Right renal cortex interstitium (tissue), 3 donors: Measurements from ENCODE around the gene UNC93A. TPM values are rescaled to one million over a fixed set of nuclear protein-coding genes. Genes with fewer than 3 reads are reported as not detected.

Source experiments
- DNase-seq, 3 donors: peaks; one replicate each; pipeline ENCODE4 v3.0.0-alpha.2; 2013; ENCODE audit warnings: low read depth in 3 of 3, low spot score in 2 of 3
- polyA plus RNA-seq, 3 donors: library from polyadenylated mRNA; unstranded; fragments of 120-200 nt; gene quantifications; one replicate each; pipeline ENCODE4 v1.2.1, GENCODE V29; 2013; ENCODE audit not compliant: insufficient read length in 3 of 3

Gene UNC93A
- polyA plus RNA-seq, 3 donors: 4.1 to 8.1 (median 6.5) TPM

DNA sequence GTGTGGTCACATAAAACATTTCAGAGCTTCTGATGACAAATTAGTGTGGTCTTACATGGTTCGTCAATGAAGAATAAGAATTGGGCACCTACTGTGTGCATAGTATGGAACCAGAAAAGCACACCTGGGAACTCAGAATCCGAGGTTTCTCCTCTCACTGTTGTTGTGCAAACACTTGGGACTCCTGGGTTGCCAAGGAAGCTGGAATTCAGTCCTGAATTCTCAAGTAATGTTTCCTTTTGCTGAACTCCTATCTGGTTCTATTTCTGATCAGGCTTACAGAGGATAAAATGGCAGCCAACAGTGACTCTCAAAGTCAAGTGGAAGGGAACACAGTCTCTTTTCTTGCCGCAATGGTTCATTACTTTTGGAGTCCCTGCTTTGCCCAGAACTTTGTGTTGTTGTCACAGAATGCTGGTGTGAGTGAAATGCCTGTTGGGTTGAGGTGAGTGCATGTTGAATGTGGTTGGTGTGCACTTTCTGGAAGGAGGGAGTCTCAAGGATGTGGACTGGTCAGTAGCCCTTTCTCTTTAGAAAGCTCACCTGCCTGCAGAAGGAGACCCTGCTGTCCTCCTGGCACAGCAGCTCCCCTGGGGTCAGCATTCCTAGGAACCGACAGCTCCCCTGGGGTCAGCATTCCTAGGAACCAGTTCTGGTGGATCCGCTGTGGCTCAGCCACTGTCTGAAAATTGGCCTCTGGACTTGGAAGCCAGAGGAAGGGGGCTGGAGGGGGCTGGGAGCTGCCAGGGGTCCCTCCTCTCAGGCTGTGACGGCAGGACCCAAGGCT lies 1.4 kb downstream of the UNC93A start:
- no peak for DNase-seq

DNA sequence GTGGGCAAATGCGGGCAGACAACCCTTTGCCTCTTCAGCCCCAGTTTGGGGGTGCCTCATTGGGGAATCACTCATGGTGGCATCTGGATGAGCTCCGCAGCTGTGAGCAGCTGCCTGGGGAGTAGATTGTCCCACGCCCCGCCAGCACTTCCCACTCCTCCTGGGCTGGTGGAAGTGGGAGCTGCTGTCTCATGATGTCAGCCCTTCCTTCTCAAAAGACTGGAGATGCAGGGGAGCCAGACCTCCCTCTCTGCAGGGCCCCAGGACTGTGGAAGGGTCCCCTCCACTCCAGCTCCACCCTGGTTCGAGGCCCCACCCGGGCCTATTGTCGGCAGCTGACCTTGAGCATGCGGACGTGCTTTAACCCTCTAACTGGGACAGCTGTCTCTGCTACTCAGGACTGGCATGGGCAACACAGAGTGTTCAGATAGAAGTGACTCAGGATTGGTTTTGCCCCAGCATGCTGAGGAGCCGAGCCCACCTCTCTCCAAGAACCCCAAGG lies 2.0 kb downstream of the UNC93A start:
- DNase-seq: no peak

DNA sequence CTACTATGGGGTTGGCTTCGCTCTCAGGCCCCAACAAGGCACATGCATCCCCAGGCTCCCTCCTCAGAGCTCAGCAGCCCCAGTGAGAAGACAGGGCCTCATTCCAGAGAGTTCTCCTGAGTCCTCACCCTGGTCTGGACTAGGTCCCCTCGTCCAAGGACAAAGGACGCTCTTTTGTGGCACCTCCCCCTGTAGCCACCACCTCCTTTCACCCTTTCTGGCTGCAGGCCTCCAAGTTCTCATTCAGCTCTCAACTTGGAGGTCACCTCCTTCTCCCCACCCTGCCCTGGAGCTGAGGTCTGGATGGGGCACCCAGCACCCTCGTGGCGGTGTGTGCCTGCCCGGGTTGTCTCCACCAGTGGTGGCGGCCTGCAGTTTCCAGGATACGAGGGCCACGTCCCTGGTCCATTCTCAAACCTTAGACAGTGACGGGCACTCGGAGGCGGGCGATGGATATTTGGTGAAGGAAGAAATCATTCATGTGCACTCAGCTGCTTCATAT lies 2.5 kb downstream of the UNC93A start:
- DNase-seq: no peak

DNA sequence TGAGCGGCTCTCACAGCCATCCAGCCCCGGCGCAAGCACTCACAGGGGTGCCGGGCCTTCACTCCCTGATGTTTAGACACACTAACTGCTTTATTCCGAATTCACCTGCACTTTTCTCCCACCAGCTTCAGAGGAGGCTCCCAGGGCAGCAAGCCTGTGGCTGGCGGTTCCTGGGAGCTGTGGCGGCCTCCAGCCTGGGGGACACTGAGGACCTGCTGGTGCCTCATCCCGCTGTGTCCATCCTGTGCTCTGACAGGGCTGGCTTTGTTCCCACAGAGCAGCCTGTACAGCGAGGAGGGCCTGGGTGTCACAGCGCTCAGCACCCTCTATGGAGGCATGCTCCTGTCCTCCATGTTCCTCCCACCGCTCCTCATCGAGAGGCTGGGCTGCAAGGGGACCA lies 3.1 kb downstream of the UNC93A start:
- DNase-seq: no peak

- no peak for DNase-seq
Measured at GRCh38 chr6:167294651-167295494, 3.8 kb downstream of the UNC93A start.

- DNase-seq: no peak
Measured at GRCh38 chr6:167295495-167296292, 4.6 kb downstream of the UNC93A start.

DNA sequence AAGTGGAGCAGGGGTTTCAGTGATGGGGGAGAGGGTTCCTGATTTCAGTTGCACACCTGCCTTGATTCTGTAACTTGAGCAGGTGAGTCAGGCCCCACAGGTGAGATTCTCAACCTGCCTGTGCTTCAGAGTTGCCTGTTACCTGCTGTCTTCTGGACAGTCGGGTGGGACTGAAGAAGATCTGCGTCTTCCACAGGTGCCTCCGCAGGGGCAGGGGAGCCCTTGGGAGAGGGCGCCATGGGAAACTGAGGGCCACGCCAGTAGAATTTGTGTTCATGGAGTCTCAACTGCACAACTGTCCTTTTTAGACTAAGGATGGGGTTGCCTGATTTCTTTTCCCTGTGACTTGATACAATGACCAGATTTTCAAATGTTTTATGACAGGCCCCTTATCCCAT lies 5.2 kb downstream of the UNC93A start:
- DNase-seq: no peak

DNA sequence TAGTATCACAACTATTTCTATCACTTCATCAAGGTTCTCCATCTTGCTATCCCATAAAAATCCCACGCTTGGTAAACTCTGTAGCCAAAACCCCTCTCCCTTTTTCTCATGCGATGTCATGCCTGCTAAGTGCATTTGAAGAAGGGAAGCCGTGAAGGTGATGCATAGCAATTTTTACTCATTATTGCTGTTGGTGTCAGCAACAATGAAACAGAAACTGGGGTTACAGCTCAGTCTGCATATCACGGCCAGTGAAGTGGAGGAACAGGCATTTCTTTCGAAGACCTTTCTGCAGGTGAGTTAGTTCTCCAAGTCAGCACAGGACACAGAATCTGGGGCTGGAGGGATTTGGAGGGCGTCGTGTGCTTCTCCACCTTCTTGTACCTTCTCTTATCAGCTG lies 5.8 kb downstream of the UNC93A start:
- DNase-seq: no peak

- no peak for DNase-seq
Measured at GRCh38 chr6:167298127-167298526, 7.0 kb downstream of the UNC93A start.

DNA sequence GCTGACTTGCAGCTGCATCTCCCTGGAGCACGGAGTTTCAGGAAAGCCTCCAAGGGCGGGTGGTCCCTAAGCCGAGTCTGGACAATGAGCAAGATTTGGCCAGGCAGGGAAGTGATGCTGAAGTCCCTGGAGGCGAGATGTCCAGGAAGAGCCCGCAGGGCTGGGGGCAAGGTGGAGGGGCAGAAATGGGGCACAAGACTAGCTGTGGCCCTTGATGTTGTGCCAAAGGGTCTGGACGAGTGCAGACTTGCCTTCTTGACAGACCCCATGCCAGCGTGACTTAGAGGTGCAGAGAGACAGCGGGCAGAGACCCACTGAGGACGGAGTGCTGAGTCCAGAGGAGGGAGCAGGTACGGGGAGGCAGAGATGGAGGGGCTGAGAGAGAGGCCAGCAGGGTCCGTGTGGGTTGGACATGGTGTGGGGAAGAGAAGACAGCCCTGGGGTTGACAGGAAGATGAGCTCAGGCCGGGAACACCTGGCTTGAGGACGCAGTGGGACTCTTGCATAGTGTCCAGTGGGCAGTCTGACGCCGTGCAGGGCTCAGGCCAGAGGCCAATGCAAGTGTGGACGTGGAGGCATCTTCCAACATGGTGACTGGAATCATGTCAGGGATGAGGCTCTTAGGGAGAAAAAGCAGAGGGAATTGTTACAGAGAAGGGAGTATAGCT lies 8.7 kb downstream of the UNC93A start:
- DNase-seq: no peak

- no peak for DNase-seq
Measured at GRCh38 chr6:167300902-167301777, 10.0 kb downstream of the UNC93A start.

DNA sequence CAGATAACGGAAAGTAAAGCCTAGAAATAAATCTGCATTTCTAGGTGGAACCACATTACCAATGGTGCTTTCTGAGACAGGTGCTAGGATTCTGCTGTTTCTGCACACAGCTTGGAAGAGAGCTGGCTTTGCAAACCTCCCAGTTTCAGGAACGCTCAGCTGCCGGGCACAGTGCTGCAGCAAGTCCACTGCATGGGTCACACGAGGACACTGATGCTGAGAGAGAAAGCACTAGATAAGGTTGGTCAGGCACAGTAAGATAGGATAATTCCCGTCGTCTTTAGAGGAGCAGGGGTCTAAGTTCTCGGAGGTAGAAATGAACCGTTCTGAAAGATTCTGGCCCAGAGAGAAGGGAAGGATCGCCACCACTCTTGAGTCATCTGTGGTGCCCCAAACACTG lies 11.0 kb downstream of the UNC93A start:
- no peak for DNase-seq

DNA sequence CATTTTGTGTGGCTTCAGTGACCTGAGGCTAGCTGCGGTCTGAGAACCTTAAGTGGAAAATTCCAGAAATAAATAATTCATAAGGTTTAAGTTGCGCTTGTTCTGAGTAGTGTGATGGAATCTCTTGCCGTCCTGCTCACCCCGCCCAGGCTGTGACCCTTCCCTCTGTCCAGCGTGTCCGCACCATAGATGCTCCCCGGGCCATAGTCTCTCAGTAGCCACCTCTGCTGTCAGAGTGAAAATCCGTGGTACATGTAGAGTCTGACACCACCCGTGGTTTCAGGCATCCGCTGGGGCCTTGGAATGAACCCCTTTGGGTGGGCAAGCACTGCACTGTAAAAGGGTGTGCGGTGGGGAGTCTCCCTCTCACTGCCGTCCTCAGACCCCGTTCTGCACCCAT lies 11.7 kb downstream of the UNC93A start:
- DNase-seq: no peak

DNA sequence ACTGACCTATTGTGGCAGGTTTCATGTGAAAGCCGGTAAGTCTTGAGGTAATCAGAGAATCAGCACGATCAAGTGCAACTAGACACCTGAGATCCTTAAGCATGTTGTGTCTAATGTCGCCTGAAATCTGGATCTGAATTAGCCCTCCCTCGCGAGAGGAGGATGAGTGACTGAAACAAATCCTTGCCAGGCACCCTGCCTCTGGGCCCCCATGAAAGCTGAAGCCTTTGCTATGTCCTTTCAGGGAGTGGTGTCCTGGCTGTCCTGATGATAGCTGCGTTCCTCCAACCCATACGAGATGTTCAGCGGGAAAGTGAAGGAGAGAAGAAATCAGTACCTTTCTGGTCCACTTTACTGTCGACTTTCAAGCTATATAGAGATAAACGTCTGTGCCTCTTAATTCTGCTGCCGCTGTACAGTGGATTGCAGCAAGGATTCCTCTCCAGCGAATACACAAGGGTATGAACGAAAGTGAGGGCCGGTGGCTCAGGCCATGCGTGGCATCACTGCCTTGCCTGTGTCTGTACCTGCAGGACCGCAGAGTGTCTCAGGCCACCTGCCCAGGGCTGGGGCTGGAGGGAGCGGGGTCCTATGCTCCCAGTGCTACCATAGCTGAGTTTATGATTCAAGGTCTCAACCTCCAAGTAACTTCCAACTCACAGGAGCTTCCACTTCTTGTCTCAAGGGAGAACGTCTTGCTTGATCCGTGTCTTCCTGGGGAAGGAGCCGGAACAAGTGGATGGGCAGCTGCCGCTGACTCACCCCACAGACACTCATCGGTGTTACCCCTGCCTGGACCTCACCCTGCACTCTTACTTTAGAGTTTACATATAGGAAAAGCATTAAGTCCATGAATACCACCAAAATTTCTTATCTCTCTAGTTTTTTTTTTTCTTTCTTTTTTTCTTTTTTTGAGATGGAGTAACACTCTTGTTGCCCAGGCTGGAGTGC lies 12.8 kb downstream of the UNC93A start:
- DNase-seq: no peak

DNA sequence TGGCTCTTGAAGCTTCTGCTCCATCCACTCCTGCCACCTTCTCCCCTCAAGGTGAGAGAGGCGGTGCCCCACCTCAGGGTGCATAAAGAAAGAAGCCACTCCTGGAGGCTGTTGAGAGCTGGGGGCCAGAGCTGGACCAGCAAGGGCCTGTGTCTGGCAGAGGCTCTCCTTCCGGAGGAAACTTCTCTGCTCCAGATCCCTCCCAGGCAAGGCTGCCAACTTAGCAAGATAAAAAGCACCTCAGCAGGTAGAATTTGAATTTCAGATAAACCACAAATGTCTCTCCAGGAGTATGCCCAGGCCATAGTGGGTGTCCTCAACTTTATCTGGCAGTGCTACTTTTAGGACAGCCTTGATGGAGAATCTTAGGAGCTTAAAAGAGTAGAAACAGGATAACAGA lies 13.8 kb downstream of the UNC93A start:
- DNase-seq: no peak

GRCh38 chr6:167305796-167306195 lies 14.7 kb downstream of the UNC93A start:
- no peak for DNase-seq

GRCh38 chr6:167306401-167306998 lies 15.4 kb downstream of the UNC93A start:
- DNase-seq: no peak
